H1 (cell line): ENCODE data around the gene DCTN1. TPM values are rescaled to one million over a fixed set of nuclear protein-coding genes. Genes with fewer than 3 reads are reported as not detected.

Experiments used
- CTCF ChIA-PET: fragments of 300-600 bp; sonication (Branson Sonifier 250); formaldehyde crosslinking; loops from one replicate; lab custom pipeline; 2021; ENCODE audit not compliant: partially characterized antibody; lab: Charles Lee
- POLR2A ChIA-PET: fragments of 300-600 bp; sonication (Branson Sonifier 250); formaldehyde crosslinking; loops from one replicate; lab custom pipeline; 2021; ENCODE audit warnings: inconsistent platforms; ENCODE audit not compliant: partially characterized antibody; lab: Charles Lee
- DNase-seq, 2 experiments: peaks; one replicate each; pipeline versions ENCODE4 v3.0.0 to v3.0.0-alpha.2; 2010 to 2022; ENCODE audit warnings: low spot score in 2 of 2, low read depth in 1 of 2, mixed read lengths in 1 of 2
- FAIRE-seq: peaks from 2 replicates; lab custom pipeline; 2011; peaks lifted over from hg19 to GRCh38; lab: Jason Lieb, UNC
- H2AFZ ChIP-seq: 2 replicates; pipeline ENCODE4 v1.8.1; 2012; ENCODE audit warnings: low read length, inconsistent platforms
- H2AK5ac ChIP-seq: 2 replicates; pipeline ENCODE4 v1.6.1; 2013; ENCODE audit warnings: low read depth, low read length
- H2BK120ac ChIP-seq: replicated peaks from 2 replicates; pipeline ENCODE3; 2013; ENCODE audit warnings: low read depth, low read length, inconsistent platforms
- H2BK12ac ChIP-seq: 2 replicates; pipeline ENCODE4 v1.6.1; 2013; ENCODE audit warnings: low read depth, low read length
- H2BK15ac ChIP-seq: 2 replicates; pipeline ENCODE4 v1.6.1; 2013; ENCODE audit warnings: low read length
- H2BK20ac ChIP-seq: 2 replicates; pipeline ENCODE4 v1.6.1; 2013; ENCODE audit warnings: low read length
- H2BK5ac ChIP-seq: 2 replicates; pipeline ENCODE4 v1.6.1; 2013; ENCODE audit warnings: low read depth, low read length
- H3K14ac ChIP-seq: 2 replicates; pipeline ENCODE4 v1.6.1; 2013; ENCODE audit warnings: inconsistent platforms; ENCODE audit not compliant: insufficient read length
- H3K18ac ChIP-seq: 2 replicates; pipeline ENCODE4 v1.6.1; 2013; ENCODE audit warnings: low read length; ENCODE audit errors: extremely low read depth
- H3K23ac ChIP-seq: 2 replicates; pipeline ENCODE4 v1.6.1; 2013; ENCODE audit warnings: inconsistent platforms; ENCODE audit not compliant: insufficient read length
- H3K23me2 ChIP-seq: 2 replicates; pipeline ENCODE4 v1.6.1; 2013; ENCODE audit warnings: low read depth, low read length
- H3K27ac ChIP-seq: 2 replicates; pipeline ENCODE4 v1.6.1; 2011; ENCODE audit warnings: low read depth, low read length, inconsistent platforms
- H3K27me3 ChIP-seq, 4 experiments: replicated peaks in 1 of 4; 1 replicate in 1 of 4; 2 replicates in 3 of 4; pipeline versions ENCODE4 v1.6.1 to v1.8.1; 2011 to 2013; ENCODE audit warnings: low read length in 3 of 4, mild to moderate bottlenecking in 3 of 4, inconsistent platforms in 2 of 4, mixed read lengths in 2 of 4, moderate library complexity in 1 of 4; ENCODE audit not compliant: control insufficient read depth in 3 of 4, insufficient read depth in 3 of 4; ENCODE audit errors: extremely low read depth in 1 of 4
- H3K36me3 ChIP-seq, 4 experiments: 2 replicates each; pipeline versions ENCODE4 v1.6.1 to v1.8.1; 2011 to 2013; ENCODE audit warnings: mild to moderate bottlenecking in 4 of 4, low read length in 3 of 4, moderate library complexity in 2 of 4, control low read depth in 1 of 4, inconsistent platforms in 1 of 4; ENCODE audit not compliant: insufficient read depth in 4 of 4, control insufficient read depth in 2 of 4
- H3K4ac ChIP-seq: replicated peaks from 2 replicates; pipeline ENCODE3; 2013; ENCODE audit warnings: low read length, low read depth, mixed read lengths, inconsistent platforms; ENCODE audit not compliant: insufficient read length
- H3K4me1 ChIP-seq, 4 experiments: replicated peaks in 1 of 4; 1 replicate in 1 of 4; 2 replicates in 3 of 4; pipeline versions ENCODE4 v1.6.1 to v1.8.1; 2011 to 2013; ENCODE audit warnings: low read length in 3 of 4, inconsistent platforms in 2 of 4, mixed read lengths in 1 of 4; ENCODE audit not compliant: insufficient read depth in 4 of 4, control insufficient read depth in 3 of 4
- H3K4me2 ChIP-seq, 2 experiments: 2 replicates each; pipeline versions ENCODE4 v1.6.1 to v1.8.1; 2011 to 2013; ENCODE audit warnings: low read depth in 2 of 2, low read length in 2 of 2, control low read depth in 1 of 2, inconsistent platforms in 1 of 2, mild to moderate bottlenecking in 1 of 2; ENCODE audit not compliant: insufficient read depth in 1 of 2
- H3K4me3 ChIP-seq, 4 experiments: fragments of 200-600, 300-600 bp in 1 of 4; sonication (generic), shearing (Covaris generic), sonication (Bioruptor Twin) in 1 of 4; 2 replicates each; pipeline versions ENCODE4 v1.5.1 to v1.8.1; 2011 to 2016; ENCODE audit warnings: low read length in 4 of 4, low read depth in 3 of 4, control low read depth in 2 of 4, inconsistent platforms in 2 of 4, mild to moderate bottlenecking in 2 of 4, mixed read lengths in 1 of 4, moderate library complexity in 1 of 4; ENCODE audit not compliant: insufficient read depth in 2 of 4; ENCODE audit errors: extremely low read depth in 1 of 4
- H3K56ac ChIP-seq: replicated peaks from 2 replicates; pipeline ENCODE3; 2013; ENCODE audit warnings: low read depth, mild to moderate bottlenecking, mixed read lengths, low read length, inconsistent platforms; ENCODE audit not compliant: insufficient read length
- H3K79me1 ChIP-seq: 2 replicates; pipeline ENCODE4 v1.6.1; 2013; ENCODE audit warnings: low read depth, low read length, control low read depth
- H3K79me2 ChIP-seq, 2 experiments: 2 replicates each; pipeline versions ENCODE4 v1.6.1 to v1.8.1; 2012 to 2013; ENCODE audit warnings: low read length in 2 of 2, mild to moderate bottlenecking in 2 of 2, inconsistent platforms in 1 of 2; ENCODE audit not compliant: insufficient read depth in 2 of 2, control insufficient read depth in 1 of 2
- H3K9ac ChIP-seq, 4 experiments: replicated peaks in 1 of 4; 1 replicate in 1 of 4; 2 replicates in 3 of 4; pipeline versions ENCODE4 v1.6.1 to v1.8.1; 2011 to 2013; ENCODE audit warnings: low read depth in 3 of 4, low read length in 3 of 4, control low read depth in 2 of 4, mild to moderate bottlenecking in 2 of 4, moderate library complexity in 2 of 4, inconsistent platforms in 1 of 4; ENCODE audit errors: extremely low read depth in 1 of 4
- H3K9me3 ChIP-seq, 2 experiments: 2 replicates each; pipeline versions ENCODE4 v1.6.1 to v1.8.1; 2012 to 2013; ENCODE audit warnings: mild to moderate bottlenecking in 2 of 2, moderate library complexity in 2 of 2, control low read depth in 1 of 2, inconsistent platforms in 1 of 2, low read depth in 1 of 2, low read length in 1 of 2, mixed read lengths in 1 of 2; ENCODE audit not compliant: insufficient read depth in 2 of 2
- H4K20me1 ChIP-seq, 2 experiments: replicated peaks in 1 of 2; 2 replicates each; pipeline versions ENCODE3 to v1.8.1; 2011 to 2013; ENCODE audit warnings: inconsistent platforms in 2 of 2, low read length in 2 of 2, mild to moderate bottlenecking in 1 of 2; ENCODE audit not compliant: insufficient read depth in 2 of 2, control insufficient read depth in 1 of 2
- H4K5ac ChIP-seq: 2 replicates; pipeline ENCODE4 v1.6.1; 2013; ENCODE audit warnings: low read length, low read depth, mixed read lengths, inconsistent platforms; ENCODE audit not compliant: insufficient read length
- H4K8ac ChIP-seq: 2 replicates; pipeline ENCODE4 v1.8.0; 2013; ENCODE audit warnings: mild to moderate bottlenecking, moderate library complexity, low read length, inconsistent platforms; ENCODE audit not compliant: insufficient read depth; ENCODE audit errors: extremely low read depth
- H4K91ac ChIP-seq: replicated peaks from 2 replicates; pipeline ENCODE3; 2013; ENCODE audit warnings: low read length, mixed read lengths, inconsistent platforms; ENCODE audit not compliant: insufficient read length
- CBX8 ChIP-seq: fragments of 300-800, 300-1000 bp; sonication (generic); IDR thresholded peaks from 2 replicates; pipeline ENCODE4 v1.7.1; 2016; ENCODE audit warnings: low read depth, low read length, borderline replicate concordance
- EP300 ChIP-seq, 2 experiments: IDR thresholded peaks; 1 replicate in 1 of 2; 2 replicates in 1 of 2; pipeline ENCODE4 v1.6.1; 2011 to 2012; ENCODE audit warnings: low read depth in 2 of 2, low read length in 2 of 2, mild to moderate bottlenecking in 2 of 2, borderline replicate concordance in 1 of 2, inconsistent platforms in 1 of 2, moderate library complexity in 1 of 2
- HDAC2 ChIP-seq, 2 experiments: fragments of 300-600 bp in 1 of 2; sonication (generic) in 1 of 2; IDR thresholded peaks; 2 replicates each; pipeline ENCODE4 v1.6.1; 2011 to 2012; ENCODE audit warnings: low read depth in 2 of 2, low read length in 2 of 2, mild to moderate bottlenecking in 2 of 2, moderate library complexity in 2 of 2, borderline replicate concordance in 1 of 2, inconsistent platforms in 1 of 2
- HDAC6 ChIP-seq: IDR thresholded peaks from one replicate; pipeline ENCODE4 v1.7.1; 2012; ENCODE audit warnings: low read depth, mild to moderate bottlenecking, inconsistent platforms, low read length, moderate library complexity
- JUN ChIP-seq: IDR thresholded peaks from 2 replicates; pipeline ENCODE4 v1.6.1; 2011; ENCODE audit warnings: low read depth, mild to moderate bottlenecking, improper control_type of control experiment, low read length
- JUND ChIP-seq: IDR thresholded peaks from 2 replicates; pipeline ENCODE4 v1.6.1; 2011; ENCODE audit warnings: mild to moderate bottlenecking, improper control_type of control experiment, low read length
- KDM4A ChIP-seq: IDR thresholded peaks from one replicate; pipeline ENCODE4 v1.7.1; 2012; ENCODE audit warnings: low read depth, mild to moderate bottlenecking, moderate library complexity, low read length, inconsistent platforms; ENCODE audit not compliant: severe bottlenecking
- KDM5A ChIP-seq: fragments of 200-600 bp; IDR thresholded peaks from 2 replicates; pipeline ENCODE4 v1.7.1; 2012; ENCODE audit warnings: mild to moderate bottlenecking, low read length, inconsistent platforms, mixed read lengths
- PHF8 ChIP-seq: fragments of 200-600 bp; sonication (generic); conservative IDR thresholded peaks from 2 replicates; pipeline ENCODE4 v1.7.1; 2012; ENCODE audit warnings: low read depth, mild to moderate bottlenecking, inconsistent platforms, low read length, moderate library complexity
- POLR2AphosphoS5 ChIP-seq: IDR thresholded peaks from 2 replicates; pipeline ENCODE4 v1.6.1; 2011; ENCODE audit warnings: low read depth, low read length
- SIN3A ChIP-seq, 2 experiments: IDR thresholded peaks in 1 of 2; conservative IDR thresholded peaks in 1 of 2; 2 replicates each; pipeline ENCODE4 v1.6.1; 2011 to 2012; ENCODE audit warnings: low read length in 2 of 2, improper control_type of control experiment in 1 of 2, low read depth in 1 of 2, mild to moderate bottlenecking in 1 of 2
- SP1 ChIP-seq: IDR thresholded peaks from 2 replicates; pipeline ENCODE4 v1.6.1; 2011; ENCODE audit warnings: low read depth, low read length
- YY1 ChIP-seq: IDR thresholded peaks from 2 replicates; pipeline ENCODE4 v1.6.1; 2011; ENCODE audit warnings: low read depth, mild to moderate bottlenecking, low read length
- WGBS, 2 experiments: shearing (Covaris generic) in 1 of 2; methylation state at CpG; one replicate each; pipeline versions ENCODE4 v1.1.6 to v1.1.7; 2013 to 2015; ENCODE audit warnings: low lambda C conversion rate in 2 of 2, mixed read lengths in 2 of 2, inconsistent platforms in 1 of 2, low coverage in 1 of 2, missing lambda C conversion rate in 1 of 2; ENCODE audit not compliant: insufficient replicate concordance in 2 of 2, insufficient coverage in 1 of 2, insufficient read length in 1 of 2; ENCODE audit errors: extremely low coverage in 1 of 2, missing lambda C conversion rate in 1 of 2; 5-methylcytosine and 5-hydroxymethylcytosine counted together
- polyA plus RNA-seq, 7 experiments: library from polyadenylated mRNA; depleted of rRNA in 3 of 7; stranded (reverse) in 5 of 7; unstranded in 2 of 7; fragments of >200 nt in 5 of 7; fragments of 200-250 nt in 2 of 7; gene quantifications; 1 replicate in 5 of 7; 2 replicates in 1 of 7; 4 replicates in 1 of 7; pipeline versions ENCODE4 v1.2.1 to v1.2.3, GENCODE V29; 2011 to 2013; ENCODE audit warnings: missing spikeins in 2 of 7, mixed read lengths in 2 of 7
- total RNA-seq: library from RNA; stranded (reverse); fragmentation: NEBNext Ultra II Directional; extraction: Animal tissue kit (Norgen Biotek cat#: 25700); gene quantifications from 2 replicates; pipeline ENCODE4 v1.2.1, GENCODE V29; 2021

The DCTN1 gene
- total and polyA plus RNA-seq, 2 of the 8 experiments (the other 6 are each of a cell fraction or from before 2014, with no cell fraction given), result 105 to 162 TPM

- Histone ChIP-seq H2BK20ac (no peak overlapping the region), H4K91ac (no peak overlapping the region), H4K5ac (no peak overlapping the region), H3K23ac (no peak overlapping the region), H3K36me3 (no peaks in the 10 kb centered on the region), H3K27ac (no peak overlapping the region), H3K9me3 (no peaks in the 10 kb centered on the region), H2BK5ac (no peak overlapping the region), H3K4me2 (no peak overlapping the region), H2BK12ac (no peak overlapping the region), H3K4me1 (no peaks in the 10 kb centered on the region), H3K9ac (no peak overlapping the region), H2BK120ac (no peak overlapping the region), H3K4me3 (no peak overlapping the region), H2AFZ (no peak overlapping the region), H4K20me1 (no peaks in the 10 kb centered on the region), H3K14ac (no peak overlapping the region), H2BK15ac (no peak overlapping the region), H3K79me2 (no peaks in the 10 kb centered on the region), H3K79me1 (no peaks in the 10 kb centered on the region), H3K18ac (no peak overlapping the region), H4K8ac (no peak overlapping the region), H2AK5ac (no peak overlapping the region), H3K23me2 (no peaks in the 10 kb centered on the region), H3K27me3 (0 out of 7 replicates have a peak, but pooled peaks cover 0 to 2% (median 0%) of the 10 kb centered on the region in 4 experiments), H3K4ac (no peak overlapping the region), H3K56ac (no peak overlapping the region)
- POLR2A ChIA-PET, result no interaction called here
- DNase-seq (no peak), FAIRE-seq (no peak)
- 86% methylated on average over 3 of the region's 3 CpGs; no CpG with 5 or more reads in 1 of the 2 experiments for whole genome bisulfite sequencing, 2 experiments
- CTCF ChIA-PET, result interaction anchor here (8.1 kb wide), 1 partner anchor 14 kb away, joined by 65 read pairs; no protein-coding TSS in a partner anchor
- TF ChIP-seq POLR2AphosphoS5 (no peak), JUN (no peak), HDAC6 (no peak), SP1 (no peak), PHF8 (no peak), HDAC2 (IDR thresholded peaks at IDR 0.05; ENCODE audit: borderline replicate concordance in 1 of 2, low read depth in 2 of 2, low read length in 2 of 2) (no peak), YY1 (no peak), SIN3A (conservative IDR thresholded peaks at IDR 0.05 in 1 of 2, IDR thresholded peaks at IDR 0.05 in 1 of 2; ENCODE audit: low read depth in 1 of 2, low read length in 2 of 2) (no peak), CBX8 (no peak), JUND (no peak), EP300 (IDR thresholded peaks at IDR 0.05; ENCODE audit: borderline replicate concordance in 1 of 2, low read depth in 2 of 2, low read length in 2 of 2) (no peak), KDM5A (no peak), KDM4A (no peak)
Observed at GRCh38 chr2:74347742-74348141, 32.4 kb downstream of the DCTN1 start.
